ENCODE data around the gene EIF2S2.

- no peak for TF ChIP-seq CTCF (IDR thresholded peaks at IDR 0.05)
- no peak for TF ChIP-seq EP300 (IDR thresholded peaks at IDR 0.05)
- TF ChIP-seq POLR2A (IDR thresholded peaks at IDR 0.05), result no peak
Measured at GRCh38 chr20:34042262-34042661, 69.8 kb downstream of the EIF2S2 start.

Data from tibial nerve (tissue), 4 donors.